HG02884 (cell line): ENCODE data around the gene PHYHIPL.
"Not testable (repeated sequence)": the region's sequence is repeated elsewhere in the genome, so short reads cannot be mapped to it uniquely, and the experiment has no call there.

Source experiments
- ATAC-seq: cut with Tn5 transposase; IDR thresholded peaks from one replicate; pipeline ENCODE4 v1.9.1; 2021; ENCODE audit warnings: mild to moderate bottlenecking, moderate library complexity; ENCODE audit not compliant: unreplicated experiment

The PHYHIPL gene

GRCh38 chr10:59190332-59190731, 13.9 kb downstream of the PHYHIPL start:
- no peak for ATAC-seq

- ATAC-seq, result no peak
Observed at GRCh38 chr10:59206204-59206720, 29.8 kb downstream of the PHYHIPL start.

DNA sequence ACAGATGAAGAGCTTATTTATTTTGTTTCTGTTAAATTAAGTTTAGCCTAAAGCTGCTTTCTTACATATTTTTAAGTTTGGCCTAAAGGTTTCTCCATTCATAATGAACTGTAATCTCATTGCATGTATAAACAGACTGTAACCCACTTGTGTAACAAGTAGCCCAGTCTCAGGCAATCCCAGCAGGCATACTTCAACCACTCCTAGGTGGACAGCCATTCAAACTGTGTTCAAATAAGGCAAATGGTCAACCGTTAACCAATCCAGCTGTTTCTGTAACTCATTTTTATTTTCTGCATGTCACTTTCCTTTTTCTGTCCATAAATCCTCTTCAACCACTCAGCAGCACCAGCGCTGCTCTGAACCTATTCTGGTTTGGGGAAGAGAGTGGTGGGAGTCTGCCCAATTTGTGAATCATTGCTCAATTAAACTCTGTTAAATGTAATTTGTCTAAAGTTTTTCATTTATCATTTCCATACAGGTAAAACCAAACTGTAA, 35.9 kb downstream of the PHYHIPL start:
- ATAC-seq, result no peak

DNA sequence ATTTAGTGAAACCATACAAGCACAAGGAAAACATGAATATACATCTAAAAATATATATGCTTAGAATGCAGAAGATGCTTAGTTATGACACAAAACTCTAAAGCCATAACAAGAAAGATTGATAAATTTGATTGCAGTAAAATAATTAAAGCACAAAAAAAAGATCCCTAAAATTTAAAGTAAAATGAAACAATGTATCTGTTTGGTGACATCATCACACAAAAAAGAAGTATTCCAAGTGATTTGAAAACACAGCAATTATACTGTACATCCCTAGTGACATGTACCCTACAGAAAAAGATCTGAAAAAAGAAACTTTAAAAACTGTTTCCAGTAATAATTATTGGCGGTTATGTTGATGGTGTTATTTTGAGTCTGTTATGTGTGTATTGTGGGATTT, 37.7 kb downstream of the PHYHIPL start:
- ATAC-seq, result no peak

DNA sequence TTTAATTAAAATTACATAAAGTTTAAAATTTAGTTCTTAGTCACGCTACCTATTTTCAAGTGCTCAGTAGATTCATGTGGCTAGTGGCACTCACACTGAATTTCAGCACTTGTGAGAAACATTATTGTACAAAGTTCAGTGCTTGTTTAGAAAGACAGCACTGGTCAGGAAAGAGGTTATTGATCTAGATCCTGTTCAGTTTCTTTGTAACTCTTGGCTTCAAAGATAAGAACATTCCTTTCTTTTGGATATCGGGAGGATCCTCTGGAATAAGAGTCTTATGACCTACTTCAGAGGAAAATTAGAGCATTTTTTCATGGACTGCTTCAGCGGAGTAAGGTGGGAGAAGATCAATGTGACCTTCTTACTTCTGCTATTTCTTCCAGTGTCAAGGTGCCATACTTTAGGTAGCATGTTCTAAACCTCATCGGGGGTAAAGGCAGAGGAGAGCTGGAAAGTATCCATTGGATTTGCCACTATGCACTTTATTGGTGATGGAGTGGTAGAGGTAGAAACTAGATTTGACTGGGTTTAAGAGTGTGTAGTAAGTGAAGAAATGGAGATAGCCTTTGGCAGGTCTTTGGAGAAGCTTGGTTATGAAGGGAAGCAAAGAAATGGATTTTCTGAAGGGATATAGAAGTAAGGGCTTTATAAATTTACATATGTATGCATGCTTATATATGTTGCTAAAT, 39.9 kb downstream of the PHYHIPL start:
- no peak for ATAC-seq

GRCh38 chr10:59222788-59223187, 46.3 kb downstream of the PHYHIPL start:
- ATAC-seq, result no peak

DNA sequence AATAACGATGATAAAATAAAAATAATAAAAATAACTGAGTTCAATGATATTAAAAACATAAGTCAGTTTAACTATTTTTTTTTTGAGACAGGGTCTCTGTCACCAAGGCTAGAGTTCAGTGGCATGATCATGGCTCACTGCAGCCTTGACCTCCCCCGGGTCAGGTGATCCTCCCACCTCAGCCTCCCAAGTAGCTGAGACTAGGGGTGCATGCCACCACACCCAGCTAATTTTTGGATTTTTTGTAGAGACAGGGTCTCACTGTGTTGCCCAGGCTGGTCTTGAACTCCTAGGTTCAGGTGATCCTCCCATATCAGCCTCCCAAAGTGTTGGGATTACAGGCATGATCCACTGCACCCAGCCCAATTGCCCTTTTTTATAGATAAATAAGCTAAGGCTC, 47.2 kb downstream of the PHYHIPL start:
- not testable (repeated sequence) for ATAC-seq

GRCh38 chr10:59225211-59225610, 48.8 kb downstream of the PHYHIPL start:
- ATAC-seq, result no peak

DNA sequence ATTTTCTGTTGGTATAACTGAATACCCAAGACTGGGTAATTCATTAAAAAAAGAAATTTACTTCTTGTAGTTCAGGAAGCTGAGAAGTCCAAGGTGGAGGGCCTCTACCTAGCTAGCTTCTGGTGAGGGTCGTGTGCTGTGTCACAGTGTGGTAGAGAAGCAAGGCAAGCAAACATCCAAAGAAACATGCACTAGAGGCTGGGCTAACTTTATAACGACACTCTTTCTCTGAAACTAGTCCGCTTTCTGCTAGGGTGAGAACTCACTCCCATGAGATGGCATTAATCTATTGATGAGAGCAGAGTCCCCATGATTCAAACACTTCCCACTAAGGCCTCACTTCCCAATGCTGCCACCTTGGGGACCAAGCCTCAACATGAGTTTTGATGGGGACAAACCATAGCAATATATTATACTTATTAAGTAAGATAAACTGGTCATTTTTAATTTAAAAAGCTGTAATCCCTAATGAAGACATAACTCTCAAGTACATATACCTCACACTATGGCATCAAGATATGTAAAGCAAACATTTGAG, 50.8 kb downstream of the PHYHIPL start:
- no peak for ATAC-seq

GRCh38 chr10:59229441-59229840, 53.0 kb downstream of the PHYHIPL start:
- ATAC-seq, result no peak

- no peak for ATAC-seq
Observed at GRCh38 chr10:59234194-59234593, 57.8 kb downstream of the PHYHIPL start.

GRCh38 chr10:59234816-59235429, 58.5 kb downstream of the PHYHIPL start:
- ATAC-seq, result no peak

- ATAC-seq, result no peak
Observed at GRCh38 chr10:59236064-59236697, 59.7 kb downstream of the PHYHIPL start.

- ATAC-seq, result no peak
Observed at GRCh38 chr10:59237775-59238174, 61.3 kb downstream of the PHYHIPL start.

GRCh38 chr10:59239108-59239507, 62.7 kb downstream of the PHYHIPL start:
- not testable (repeated sequence) for ATAC-seq

- no peak for ATAC-seq
Observed at GRCh38 chr10:59240582-59241183, 64.2 kb downstream of the PHYHIPL start.

DNA sequence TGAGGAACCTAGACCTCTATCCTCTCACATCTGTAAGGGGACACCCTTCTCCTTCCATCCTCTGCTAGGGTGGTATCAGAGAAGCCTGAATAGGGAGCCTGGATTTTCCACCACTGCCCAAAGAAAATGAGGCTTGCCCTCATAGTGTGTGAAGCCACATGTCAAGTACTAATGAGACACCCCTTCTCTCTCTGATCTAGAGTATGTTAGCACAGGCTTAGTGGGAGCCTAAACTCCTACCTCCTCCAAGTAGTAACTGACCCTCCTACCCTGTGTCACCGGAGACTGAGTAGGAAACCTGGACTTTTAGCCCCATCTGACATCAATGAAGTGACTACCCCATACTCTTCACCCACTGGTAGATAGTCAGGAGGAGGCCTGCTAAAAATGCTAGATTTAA, 65.6 kb downstream of the PHYHIPL start:
- no peak for ATAC-seq

DNA sequence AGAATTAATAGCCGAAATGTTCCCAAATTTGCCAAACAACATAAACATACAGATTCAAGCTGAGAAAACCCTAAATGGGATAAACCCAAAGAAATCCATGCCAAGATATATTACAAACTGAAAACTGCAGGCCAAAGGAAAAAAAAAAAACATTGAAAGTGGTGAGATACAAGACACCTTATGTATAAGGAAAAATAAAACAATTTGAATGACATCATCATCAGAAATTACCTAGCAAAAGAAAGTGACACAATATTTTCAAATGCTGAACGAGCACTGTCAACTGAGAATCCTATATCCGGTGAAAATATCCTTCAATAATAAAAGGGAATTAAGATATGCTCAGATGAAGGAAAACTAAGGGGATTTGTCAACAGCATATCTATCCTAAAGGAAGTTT, 66.5 kb downstream of the PHYHIPL start:
- no peak for ATAC-seq

DNA sequence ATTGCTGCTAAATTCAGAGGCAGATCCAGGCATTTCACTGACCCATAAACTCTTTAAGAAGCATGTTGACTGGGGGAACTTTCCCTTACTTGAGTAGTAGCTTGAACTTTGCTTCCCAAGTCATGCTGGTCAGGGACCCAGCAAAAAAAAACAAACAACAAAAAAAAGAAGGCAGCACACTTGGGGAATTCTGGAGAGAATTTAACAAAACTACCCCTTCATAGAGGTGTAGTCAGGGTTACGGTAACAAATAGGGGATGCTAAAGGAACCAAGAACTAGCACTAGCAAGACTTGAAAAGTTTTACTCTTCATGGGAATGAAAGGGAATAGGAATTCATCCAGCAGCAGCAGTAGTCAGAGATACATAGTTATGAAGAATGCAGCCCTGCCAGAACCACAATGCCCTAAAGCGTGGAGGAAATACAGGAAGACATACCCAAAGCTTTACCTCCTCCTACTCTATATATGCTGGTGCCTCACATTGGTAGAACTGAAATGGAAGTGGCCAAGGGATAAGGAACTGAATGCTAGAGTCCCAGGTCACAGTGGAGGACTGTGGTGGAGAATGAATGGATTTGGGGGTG, 67.3 kb downstream of the PHYHIPL start:
- ATAC-seq, result no peak

- no peak for ATAC-seq
Observed at GRCh38 chr10:59244871-59245270, 68.4 kb downstream of the PHYHIPL start.

GRCh38 chr10:59245686-59246085, 69.2 kb downstream of the PHYHIPL start:
- no peak for ATAC-seq
